Measurements from ENCODE around the gene FN1.

The FN1 gene

GRCh38 chr2:215441560-215442400 lies 5.9 kb upstream of the FN1 start:
- DNase-seq = no peak

GRCh38 chr2:215439980-215440512 lies 4.2 kb upstream of the FN1 start:
- DNase-seq = no peak

GRCh38 chr2:215439404-215439803 lies 3.5 kb upstream of the FN1 start:
- DNase-seq = no peak

GRCh38 chr2:215437614-215438013 lies 1.7 kb upstream of the FN1 start:
- DNase-seq = no peak

GRCh38 chr2:215436705-215437565 lies 1.1 kb upstream of the FN1 start:
- peak in 1 of 2 donors; percentile 4 for DNase-seq

GRCh38 chr2:215435280-215435869 lies 493 bp downstream of the FN1 start:
- DNase-seq = peak in 1 of 2 donors; percentile 10

- no peak for DNase-seq
Observed at GRCh38 chr2:215434447-215435279, 1.2 kb downstream of the FN1 start.

- no peak for DNase-seq
Observed at GRCh38 chr2:215432759-215433594, 2.9 kb downstream of the FN1 start.

GRCh38 chr2:215431778-215432758 lies 3.8 kb downstream of the FN1 start:
- DNase-seq = no peak

GRCh38 chr2:215431290-215431689 lies 4.6 kb downstream of the FN1 start:
- DNase-seq = no peak

GRCh38 chr2:215430528-215431187 lies 5.2 kb downstream of the FN1 start:
- no peak for DNase-seq

GRCh38 chr2:215429424-215429823 lies 6.4 kb downstream of the FN1 start:
- DNase-seq = no peak

GRCh38 chr2:215428060-215428910 lies 7.6 kb downstream of the FN1 start:
- DNase-seq = no peak

GRCh38 chr2:215427585-215427984 lies 8.3 kb downstream of the FN1 start:
- DNase-seq = no peak

GRCh38 chr2:215425021-215425782 lies 10.7 kb downstream of the FN1 start:
- DNase-seq = no peak

- no peak for DNase-seq
Observed at GRCh38 chr2:215423928-215424540, 11.8 kb downstream of the FN1 start.

GRCh38 chr2:215423234-215423633 lies 12.6 kb downstream of the FN1 start:
- no peak for DNase-seq

All from stimulated activated CD4-positive, alpha-beta T cell treated with anti-CD3 and anti-CD28 coated beads, Interleukin-2, amount 100 ng/mL, for 24 hours (primary cell).